Measurements from ENCODE around the gene TUSC1. TPM values are rescaled to one million over a fixed set of nuclear protein-coding genes. Genes with fewer than 3 reads are reported as not detected.

Gene TUSC1
- total and polyA plus RNA-seq, 7 donors = 11.8 to 25.5 (median 17.7) TPM

GRCh38 chr9:25700430-25700829 is 22.2 kb upstream of the TUSC1 start:
- no peak for DNase-seq
- Histone ChIP-seq H3K9me3 (no peaks in the 10 kb centered on the region), H3K4me3 (no peak overlapping the region), H3K36me3 (no peaks in the 10 kb centered on the region), H3K27me3 (no peaks in the 10 kb centered on the region), H3K4me1 (peaks cover 0 to 15% (median 9%) of the 10 kb centered on the region in 4 donors), H3K27ac (no peak overlapping the region)
- intact Hi-C loops (cut with DNase I) = no loop called here
- no peak for TF ChIP-seq EP300 (IDR thresholded peaks at IDR 0.05)
- no peak for TF ChIP-seq CTCF (IDR thresholded peaks at IDR 0.05)
- TF ChIP-seq POLR2AphosphoS5 (IDR thresholded peaks at IDR 0.05) = no peak
- no peak for TF ChIP-seq POLR2A (IDR thresholded peaks at IDR 0.05)

DNA sequence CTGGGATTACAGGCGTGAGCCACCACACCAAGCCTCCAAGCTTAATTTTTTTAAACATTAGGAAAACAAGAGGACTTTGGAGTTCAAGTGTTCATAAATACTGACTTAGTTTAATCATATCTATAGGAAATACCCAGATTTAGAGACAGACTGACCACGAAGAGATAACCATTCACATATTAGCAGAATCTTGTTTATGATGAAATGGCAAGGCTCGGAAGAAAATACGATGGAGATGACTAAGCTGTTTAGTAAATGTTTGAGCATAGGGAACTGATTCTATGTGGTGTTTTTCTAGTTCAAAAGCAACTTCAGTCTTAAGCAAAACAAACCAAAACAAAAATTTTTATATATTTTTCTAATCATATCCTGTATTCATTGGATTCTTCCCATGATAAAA is 13.5 kb upstream of the TUSC1 start:
- Histone ChIP-seq H3K4me1 (no peaks in the 10 kb centered on the region), H3K4me3 (no peak overlapping the region), H3K36me3 (no peaks in the 10 kb centered on the region), H3K27me3 (no peaks in the 10 kb centered on the region), H3K9me3 (no peaks in the 10 kb centered on the region), H3K27ac (no peak overlapping the region)
- TF ChIP-seq CTCF (IDR thresholded peaks at IDR 0.05) (no peak), EP300 (IDR thresholded peaks at IDR 0.05) (no peak), POLR2AphosphoS5 (IDR thresholded peaks at IDR 0.05) (no peak), POLR2A (IDR thresholded peaks at IDR 0.05) (no peak)
- no peak for DNase-seq
- intact Hi-C loops (cut with DNase I) = no loop called here
- WGBS, 2 donors = 73 to 90% methylated on average over 4 of the region's 4 CpGs

GRCh38 chr9:25684321-25684720 is 6.1 kb upstream of the TUSC1 start:
- TF ChIP-seq EP300 (IDR thresholded peaks at IDR 0.05) = no peak
- TF ChIP-seq POLR2AphosphoS5 (IDR thresholded peaks at IDR 0.05) = no peak
- no peak for TF ChIP-seq POLR2A (IDR thresholded peaks at IDR 0.05)
- TF ChIP-seq CTCF (IDR thresholded peaks at IDR 0.05) = no peak
- H3K36me3 ChIP-seq = no peaks in the 10 kb centered on the region
- no peak overlapping the region for H3K4me3 ChIP-seq
- H3K4me1 ChIP-seq = peaks cover 0 to 1% (median 0%) of the 10 kb centered on the region in 4 donors
- H3K27ac ChIP-seq = no peak overlapping the region
- no peaks in the 10 kb centered on the region for H3K9me3 ChIP-seq
- H3K27me3 ChIP-seq = no peaks in the 10 kb centered on the region
- DNase-seq = no peak
- intact Hi-C loops (cut with DNase I) = no loop called here

DNA sequence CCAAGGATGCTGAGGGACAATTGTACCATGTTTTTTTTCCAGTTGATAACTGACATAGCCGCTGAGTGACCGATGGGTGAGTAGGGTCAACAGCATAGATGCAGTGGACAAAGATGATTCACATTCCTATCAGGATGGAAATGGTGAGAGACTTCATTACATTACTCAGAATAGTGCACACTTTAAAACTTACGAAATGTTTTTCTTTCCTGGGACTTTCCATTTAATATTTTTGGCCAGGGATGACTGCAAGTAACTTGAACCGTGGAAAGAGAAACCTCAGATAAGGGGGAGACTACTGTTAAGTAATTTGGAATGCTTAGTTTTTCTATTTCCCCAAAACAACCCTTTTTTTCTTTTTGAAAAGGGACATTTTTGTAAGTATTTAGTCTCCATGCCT is 3.0 kb upstream of the TUSC1 start:
- no peak for TF ChIP-seq POLR2A (IDR thresholded peaks at IDR 0.05)
- no peak for TF ChIP-seq EP300 (IDR thresholded peaks at IDR 0.05)
- TF ChIP-seq CTCF (IDR thresholded peaks at IDR 0.05) = no peak
- no peak for TF ChIP-seq POLR2AphosphoS5 (IDR thresholded peaks at IDR 0.05)
- H3K9me3 ChIP-seq = no peaks in the 10 kb centered on the region
- H3K4me1 ChIP-seq = peaks cover 0 to 20% (median 12%) of the 10 kb centered on the region in 4 donors
- WGBS, 2 donors = 83 to 94% methylated on average over 4 of the region's 4 CpGs
- no peak for DNase-seq
- no peak overlapping the region for H3K4me3 ChIP-seq
- intact Hi-C loops (cut with DNase I) = no loop called here
- H3K27ac ChIP-seq = no peak overlapping the region
- H3K36me3 ChIP-seq = no peaks in the 10 kb centered on the region
- H3K27me3 ChIP-seq = no peaks in the 10 kb centered on the region

DNA sequence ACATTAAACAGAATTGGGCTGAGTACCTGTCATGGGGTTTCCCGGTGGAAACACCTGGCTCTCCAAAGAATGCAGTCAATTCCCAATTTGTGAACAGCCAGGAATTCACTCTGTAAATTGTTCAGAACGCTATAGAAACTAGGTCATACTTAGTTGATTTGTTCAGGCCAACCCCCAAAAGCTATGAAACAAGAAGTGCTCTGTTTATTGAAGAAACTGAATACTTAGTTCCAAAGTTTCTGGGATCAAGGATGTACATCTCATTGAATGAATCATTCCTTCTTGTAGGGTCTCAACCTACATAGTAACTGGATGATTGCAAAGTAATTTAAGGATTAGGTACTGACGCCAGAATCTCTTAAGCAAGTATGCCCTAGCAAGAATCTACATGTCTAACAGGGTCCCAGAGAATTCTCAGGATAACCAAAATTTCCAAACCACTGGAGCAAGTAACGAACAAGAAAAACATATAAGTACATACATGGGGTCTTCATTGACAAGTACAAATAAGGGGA is 659 bp upstream of the TUSC1 start:
- Histone ChIP-seq H3K27ac (peak overlapping the region; percentile 91 to 98 (median 96)), H3K4me3 (peak overlapping the region; percentile 63 to 89 (median 78)), H3K36me3 (no peaks in the 10 kb centered on the region), H3K9me3 (no peaks in the 10 kb centered on the region), H3K27me3 (no peaks in the 10 kb centered on the region), H3K4me1 (peaks cover 0 to 21% (median 13%) of the 10 kb centered on the region in 4 donors)
- TF ChIP-seq POLR2A (IDR thresholded peaks at IDR 0.05) (no peak), EP300 (IDR thresholded peaks at IDR 0.05) (no peak), CTCF (IDR thresholded peaks at IDR 0.05) (no peak), POLR2AphosphoS5 (IDR thresholded peaks at IDR 0.05) (no peak)
- DNase-seq = no peak
- 34 to 55% methylated on average over 4 of the region's 4 CpGs for WGBS, 2 donors
- intact Hi-C loops (cut with DNase I) = loop anchor here (5.0 to 10.0 kb wide), 2 partner anchors 77 to 1896 kb away; partner anchors contain the start of gene C9orf72
